ENCODE data around the gene SMARCA1.

SMARCA1 gene

GRCh38 chrX:129549124-129549523, 25.8 kb upstream of the SMARCA1 start:
- DNase-seq (ENCODE audit: low spot score), result no peak
- WGBS, 2 donors (ENCODE audit: extremely low coverage in 2 of 2, insufficient read length in 2 of 2, insufficient replicate concordance in 1 of 2), result no CpG with 5 or more reads among the region's 1 CpG
- Histone ChIP-seq H3K18ac (ENCODE audit: low read length) (no peak overlapping the region), H3K27ac (replicated peaks; ENCODE audit: low read length) (no peak overlapping the region), H3K27me3 (ENCODE audit: control insufficient read depth in 3 of 3, insufficient read depth in 3 of 3, low read depth in 1 of 3, low read length in 3 of 3) (no peaks in the 10 kb centered on the region), H3K9me3 (replicated peaks in 1 of 2; ENCODE audit: control insufficient read depth in 2 of 2, insufficient read depth in 1 of 2, low read depth in 1 of 2, low read length in 2 of 2) (no peaks in the 10 kb centered on the region), H3K9ac (ENCODE audit: low read depth, low read length, poor library complexity) (no peak overlapping the region), H4K91ac (ENCODE audit: low read depth, low read length, poor library complexity) (no peak overlapping the region), H2BK5ac (ENCODE audit: low read length) (no peak overlapping the region), H3K23ac (ENCODE audit: low read depth, low read length, poor library complexity) (no peak overlapping the region), H3K14ac (ENCODE audit: low read length) (no peak overlapping the region), H3K36me3 (replicated peaks in 1 of 2; ENCODE audit: control insufficient read depth in 2 of 2, insufficient read depth in 2 of 2, low read length in 2 of 2) (peaks cover 4 to 69% of the 10 kb centered on the region in 2 donors), H3K4me1 (ENCODE audit: control insufficient read depth in 2 of 2, insufficient read depth in 1 of 2, low read depth in 1 of 2, low read length in 2 of 2) (no peaks in the 10 kb centered on the region), H2AK5ac (ENCODE audit: low read depth, low read length) (no peak overlapping the region), H2BK15ac (ENCODE audit: low read length) (no peak overlapping the region), H4K8ac (ENCODE audit: low read depth, low read length) (no peak overlapping the region), H2BK120ac (ENCODE audit: low read depth, low read length) (no peak overlapping the region), H3K4ac (ENCODE audit: low read length) (no peak overlapping the region), H3K4me3 (ENCODE audit: low read length in 2 of 2) (no peak overlapping the region), H2AFZ (ENCODE audit: low read length) (no peak overlapping the region), H2BK12ac (ENCODE audit: low read length) (no peak overlapping the region), H3K79me1 (ENCODE audit: low read depth, low read length) (no peaks in the 10 kb centered on the region), H3K4me2 (ENCODE audit: insufficient read depth, low read length, poor library complexity, severe bottlenecking) (no peak overlapping the region)

GRCh38 chrX:129545408-129545807, 22.1 kb upstream of the SMARCA1 start:
- H3K4ac ChIP-seq (ENCODE audit: low read length), result no peak overlapping the region

GRCh38 chrX:129544780-129545179, 21.5 kb upstream of the SMARCA1 start:
- no peak overlapping the region for H2BK12ac ChIP-seq (ENCODE audit: low read length)
- H3K18ac ChIP-seq (ENCODE audit: low read length), result no peak overlapping the region
- no peak overlapping the region for H3K4ac ChIP-seq (ENCODE audit: low read length)
- WGBS, 2 donors (ENCODE audit: extremely low coverage in 2 of 2, insufficient read length in 2 of 2, insufficient replicate concordance in 1 of 2), result no CpG with 5 or more reads among the region's 2 CpGs
- no peak overlapping the region for H3K4me3 ChIP-seq (ENCODE audit: low read length in 2 of 2)
- H3K4me1 ChIP-seq (ENCODE audit: control insufficient read depth in 2 of 2, insufficient read depth in 1 of 2, low read depth in 1 of 2, low read length in 2 of 2), result no peaks in the 10 kb centered on the region
- no peak overlapping the region for H2BK5ac ChIP-seq (ENCODE audit: low read length)
- no peak overlapping the region for H4K91ac ChIP-seq (ENCODE audit: low read depth, low read length, poor library complexity)
- peaks cover 4 to 62% of the 10 kb centered on the region in 2 donors for H3K36me3 ChIP-seq (replicated peaks in 1 of 2; ENCODE audit: control insufficient read depth in 2 of 2, insufficient read depth in 2 of 2, low read length in 2 of 2)
- no peaks in the 10 kb centered on the region for H3K27me3 ChIP-seq (ENCODE audit: control insufficient read depth in 3 of 3, insufficient read depth in 3 of 3, low read depth in 1 of 3, low read length in 3 of 3)
- no peak overlapping the region for H3K9ac ChIP-seq (ENCODE audit: low read depth, low read length, poor library complexity)
- no peak overlapping the region for H3K27ac ChIP-seq (replicated peaks; ENCODE audit: low read length)
- H3K23ac ChIP-seq (ENCODE audit: low read depth, low read length, poor library complexity), result no peak overlapping the region
- no peak overlapping the region for H4K8ac ChIP-seq (ENCODE audit: low read depth, low read length)
- H3K4me2 ChIP-seq (ENCODE audit: insufficient read depth, low read length, poor library complexity, severe bottlenecking), result no peak overlapping the region
- H3K14ac ChIP-seq (ENCODE audit: low read length), result no peak overlapping the region
- H2BK120ac ChIP-seq (ENCODE audit: low read depth, low read length), result no peak overlapping the region
- H2BK15ac ChIP-seq (ENCODE audit: low read length), result no peak overlapping the region
- no peak for DNase-seq (ENCODE audit: low spot score)
- H2AK5ac ChIP-seq (ENCODE audit: low read depth, low read length), result no peak overlapping the region
- H3K9me3 ChIP-seq (replicated peaks in 1 of 2; ENCODE audit: control insufficient read depth in 2 of 2, insufficient read depth in 1 of 2, low read depth in 1 of 2, low read length in 2 of 2), result no peaks in the 10 kb centered on the region
- no peaks in the 10 kb centered on the region for H3K79me1 ChIP-seq (ENCODE audit: low read depth, low read length)
- no peak overlapping the region for H2AFZ ChIP-seq (ENCODE audit: low read length)

More at GRCh38 chrX:129545408-129545807, 22.1 kb upstream of the SMARCA1 start:
- H3K4me3 ChIP-seq (ENCODE audit: low read length in 2 of 2), result no peak overlapping the region
- no peak overlapping the region for H4K91ac ChIP-seq (ENCODE audit: low read depth, low read length, poor library complexity)
- no peak overlapping the region for H3K27ac ChIP-seq (replicated peaks; ENCODE audit: low read length)
- H3K36me3 ChIP-seq (replicated peaks in 1 of 2; ENCODE audit: control insufficient read depth in 2 of 2, insufficient read depth in 2 of 2, low read length in 2 of 2), result peaks cover 4 to 65% of the 10 kb centered on the region in 2 donors
- H2BK12ac ChIP-seq (ENCODE audit: low read length), result no peak overlapping the region
- no peaks in the 10 kb centered on the region for H3K79me1 ChIP-seq (ENCODE audit: low read depth, low read length)
- DNase-seq (ENCODE audit: low spot score), result no peak
- H4K8ac ChIP-seq (ENCODE audit: low read depth, low read length), result no peak overlapping the region
- H3K14ac ChIP-seq (ENCODE audit: low read length), result no peak overlapping the region
- H3K4me1 ChIP-seq (ENCODE audit: control insufficient read depth in 2 of 2, insufficient read depth in 1 of 2, low read depth in 1 of 2, low read length in 2 of 2), result no peaks in the 10 kb centered on the region
- no peaks in the 10 kb centered on the region for H3K9me3 ChIP-seq (replicated peaks in 1 of 2; ENCODE audit: control insufficient read depth in 2 of 2, insufficient read depth in 1 of 2, low read depth in 1 of 2, low read length in 2 of 2)
- no CpG with 5 or more reads among the region's 1 CpG for WGBS, 2 donors (ENCODE audit: extremely low coverage in 2 of 2, insufficient read length in 2 of 2, insufficient replicate concordance in 1 of 2)
- no peak overlapping the region for H2BK15ac ChIP-seq (ENCODE audit: low read length)
- H3K27me3 ChIP-seq (ENCODE audit: control insufficient read depth in 3 of 3, insufficient read depth in 3 of 3, low read depth in 1 of 3, low read length in 3 of 3), result no peaks in the 10 kb centered on the region
- no peak overlapping the region for H2AK5ac ChIP-seq (ENCODE audit: low read depth, low read length)
- H3K4me2 ChIP-seq (ENCODE audit: insufficient read depth, low read length, poor library complexity, severe bottlenecking), result no peak overlapping the region
- H2AFZ ChIP-seq (ENCODE audit: low read length), result no peak overlapping the region
- no peak overlapping the region for H3K18ac ChIP-seq (ENCODE audit: low read length)
- no peak overlapping the region for H2BK5ac ChIP-seq (ENCODE audit: low read length)
- H2BK120ac ChIP-seq (ENCODE audit: low read depth, low read length), result no peak overlapping the region
- no peak overlapping the region for H3K9ac ChIP-seq (ENCODE audit: low read depth, low read length, poor library complexity)
- no peak overlapping the region for H3K23ac ChIP-seq (ENCODE audit: low read depth, low read length, poor library complexity)

- Histone ChIP-seq H3K9ac (ENCODE audit: low read depth, low read length, poor library complexity) (peak overlapping the region; percentile 70), H3K18ac (ENCODE audit: low read length) (peak overlapping the region; percentile 28), H3K9me3 (replicated peaks in 1 of 2; ENCODE audit: control insufficient read depth in 2 of 2, insufficient read depth in 1 of 2, low read depth in 1 of 2, low read length in 2 of 2) (no peaks in the 10 kb centered on the region), H4K91ac (ENCODE audit: low read depth, low read length, poor library complexity) (no peak overlapping the region), H3K23ac (ENCODE audit: low read depth, low read length, poor library complexity) (no peak overlapping the region), H3K27ac (replicated peaks; ENCODE audit: low read length) (no peak overlapping the region), H2AK5ac (ENCODE audit: low read depth, low read length) (no peak overlapping the region), H2BK15ac (ENCODE audit: low read length) (no peak overlapping the region), H3K4me1 (ENCODE audit: control insufficient read depth in 2 of 2, insufficient read depth in 1 of 2, low read depth in 1 of 2, low read length in 2 of 2) (no peaks in the 10 kb centered on the region), H2BK12ac (ENCODE audit: low read length) (no peak overlapping the region), H3K4me3 (ENCODE audit: low read length in 2 of 2) (peak overlapping the region; percentile 63 to 89), H3K36me3 (replicated peaks in 1 of 2; ENCODE audit: control insufficient read depth in 2 of 2, insufficient read depth in 2 of 2, low read length in 2 of 2) (peaks cover 4 to 29% of the 10 kb centered on the region in 2 donors), H4K8ac (ENCODE audit: low read depth, low read length) (no peak overlapping the region), H3K14ac (ENCODE audit: low read length) (no peak overlapping the region), H2BK120ac (ENCODE audit: low read depth, low read length) (no peak overlapping the region), H2AFZ (ENCODE audit: low read length) (peak overlapping the region; percentile 50), H3K4me2 (ENCODE audit: insufficient read depth, low read length, poor library complexity, severe bottlenecking) (peak overlapping the region; percentile 66), H3K79me1 (ENCODE audit: low read depth, low read length) (no peaks in the 10 kb centered on the region), H3K4ac (ENCODE audit: low read length) (no peak overlapping the region), H3K27me3 (ENCODE audit: control insufficient read depth in 3 of 3, insufficient read depth in 3 of 3, low read depth in 1 of 3, low read length in 3 of 3) (no peaks in the 10 kb centered on the region), H2BK5ac (ENCODE audit: low read length) (no peak overlapping the region)
- DNase-seq (ENCODE audit: low spot score), result no peak
- no CpG with 5 or more reads among the region's 14 CpGs for WGBS, 2 donors (ENCODE audit: extremely low coverage in 2 of 2, insufficient read length in 2 of 2, insufficient replicate concordance in 1 of 2)
Measured at GRCh38 chrX:129540722-129541184, 17.5 kb upstream of the SMARCA1 start.
